Upper lobe of left lung (tissue), 6 donors: ENCODE results near the gene SERPINB1. TPM values are rescaled to one million over a fixed set of nuclear protein-coding genes. Genes with fewer than 3 reads are reported as not detected.
"Not testable (repeated sequence)": the region's sequence is repeated elsewhere in the genome, so short reads cannot be mapped to it uniquely, and the experiment has no call there.

Source experiments
- ATAC-seq, 2 donors: fragments of 200-7000 bp; cut with Tn5 transposase; one replicate each; pipeline ENCODE4 v1.9.1; 2022; ENCODE audit warnings: mild to moderate bottlenecking in 2 of 2, moderate library complexity in 2 of 2; ENCODE audit not compliant: low FRiP score in 2 of 2
- DNase-seq, 2 donors: peaks; one replicate each; pipeline ENCODE4 v3.0.0-alpha.2; 2019 to 2020
- H3K27ac ChIP-seq, 4 donors: fragments of 200-600 bp; sonication (generic); one replicate each; pipeline ENCODE4 v1.5.1; 2016 to 2019
- H3K27me3 ChIP-seq, 4 donors: fragments of 200-600 bp; sonication (generic); one replicate each; pipeline ENCODE4 v1.5.1; 2017 to 2019
- H3K36me3 ChIP-seq, 4 donors: fragments of 200-600 bp; sonication (generic); one replicate each; pipeline ENCODE4 v1.5.1; 2016 to 2019
- H3K4me1 ChIP-seq, 4 donors: fragments of 200-600 bp; sonication (generic); one replicate each; pipeline ENCODE4 v1.5.1; 2018 to 2019
- H3K4me3 ChIP-seq, 4 donors: fragments of 200-600 bp; sonication (generic); one replicate each; pipeline ENCODE4 v1.5.1; 2017 to 2019; ENCODE audit warnings: mild to moderate bottlenecking in 2 of 4, moderate library complexity in 1 of 4
- H3K9me3 ChIP-seq, 4 donors: fragments of 200-600 bp; sonication (generic); one replicate each; pipeline ENCODE4 v1.5.1; 2018 to 2019
- CTCF ChIP-seq, 6 experiments: fragments of 450-650 bp in 4 of 6; fragments of 200-600 bp in 2 of 6; sonication (generic) in 2 of 6; IDR thresholded peaks; one replicate each; pipeline ENCODE4 v1.5.1; 2016 to 2019; ENCODE audit warnings: antibody characterized with exemption in 6 of 6
- EP300 ChIP-seq, 4 donors: sonication (generic); formaldehyde crosslinking; IDR thresholded peaks; one replicate each; pipeline ENCODE4 v1.5.1; 2017; ENCODE audit warnings: antibody characterized with exemption in 4 of 4, control low read depth in 2 of 4
- POLR2A ChIP-seq, 4 donors: fragments of 450-650 bp; IDR thresholded peaks; one replicate each; pipeline ENCODE4 v1.5.1; 2016 to 2017; ENCODE audit warnings: antibody characterized with exemption in 4 of 4, mild to moderate bottlenecking in 2 of 4
- POLR2AphosphoS5 ChIP-seq, 2 donors: sonication (generic); formaldehyde crosslinking; IDR thresholded peaks; one replicate each; pipeline ENCODE4 v1.5.1; 2017; ENCODE audit warnings: antibody characterized with exemption in 2 of 2
- WGBS, 2 donors: methylation state at CpG; one replicate each; pipeline ENCODE4 v1.1.5; 2017 to 2018; 5-methylcytosine and 5-hydroxymethylcytosine counted together
- total RNA-seq, 6 donors: library from RNA; depleted of rRNA in 4 of 6; stranded (reverse); fragments of >200 nt in 4 of 6; gene quantifications; one replicate each; pipeline versions ENCODE4 v1.1.0 to v1.2.1, GENCODE V29; 2016 to 2021
- donor health status: DM: no; HTN: no; CAD: no; lungs with moderate emphysema.
- donor health status: DM: no; HTN: yes; CAD: no; lungs with severe emphysema.

Gene SERPINB1
- total RNA-seq, 6 donors from 2014 or later, result 56.6 to 184 (median 102) TPM

GRCh38 chr6:2861822-2862164 lies 20.1 kb upstream of the SERPINB1 start:
- DNase-seq (no peak), ATAC-seq (no peak)

GRCh38 chr6:2861060-2861821 lies 19.6 kb upstream of the SERPINB1 start:
- WGBS, 2 donors, result 65 to 67% methylated on average over 9 to 11 of the region's 12 CpGs
- H3K27ac ChIP-seq, result peak overlapping the region in 2 of 4 donors; percentile 43 to 52
- ATAC-seq, result no peak
- H3K9me3 ChIP-seq, result no peaks in the 10 kb centered on the region
- no peak for TF ChIP-seq POLR2AphosphoS5 (IDR thresholded peaks at IDR 0.05)
- no peak for TF ChIP-seq POLR2A (IDR thresholded peaks at IDR 0.05)
- no peak for TF ChIP-seq CTCF (IDR thresholded peaks at IDR 0.05)
- peaks cover 25 to 36% (median 33%) of the 10 kb centered on the region in 4 donors for H3K4me1 ChIP-seq
- no peak for DNase-seq
- H3K4me3 ChIP-seq, result no peak overlapping the region
- H3K36me3 ChIP-seq, result no peaks in the 10 kb centered on the region
- H3K27me3 ChIP-seq, result no peaks in the 10 kb centered on the region

More at GRCh38 chr6:2861822-2862164, 20.1 kb upstream of the SERPINB1 start:
- WGBS, 2 donors, result 38 to 64% methylated on average over 1 of the region's 1 CpG
- Histone ChIP-seq H3K4me3 (no peak overlapping the region), H3K27me3 (no peaks in the 10 kb centered on the region), H3K36me3 (no peaks in the 10 kb centered on the region), H3K4me1 (peaks cover 23 to 37% (median 30%) of the 10 kb centered on the region in 4 donors), H3K27ac (peak overlapping the region in 2 of 4 donors; percentile 43 to 52), H3K9me3 (no peaks in the 10 kb centered on the region)
- TF ChIP-seq POLR2A (IDR thresholded peaks at IDR 0.05) (no peak), CTCF (IDR thresholded peaks at IDR 0.05) (no peak), EP300 (IDR thresholded peaks at IDR 0.05) (no peak), POLR2AphosphoS5 (IDR thresholded peaks at IDR 0.05) (no peak)

GRCh38 chr6:2860706-2861059 lies 19.0 kb upstream of the SERPINB1 start:
- not testable (repeated sequence) for H3K4me3 ChIP-seq, H3K9me3 ChIP-seq, H3K27ac ChIP-seq, ATAC-seq, H3K36me3 ChIP-seq, DNase-seq, H3K27me3 ChIP-seq
- WGBS, 2 donors, result 94% methylated on average over 2 of the region's 2 CpGs; no CpG with 5 or more reads in 1 of the 2 donors
- H3K4me1 ChIP-seq, result peaks cover 25 to 35% (median 31%) of the 10 kb centered on the region in 4 donors

GRCh38 chr6:2859798-2860705 lies 18.4 kb upstream of the SERPINB1 start:
- peak in 1 of 2 donors; percentile 76 for DNase-seq
- peaks cover 32 to 38% (median 35%) of the 10 kb centered on the region in 4 donors for H3K4me1 ChIP-seq
- H3K27ac ChIP-seq, result peak overlapping the region; percentile 78 to 89 (median 84)
- not testable (repeated sequence) for H3K4me3 ChIP-seq, H3K9me3 ChIP-seq, H3K36me3 ChIP-seq, H3K27me3 ChIP-seq, ATAC-seq
- WGBS, 2 donors, result 95 to 96% methylated on average over 8 to 35 of the region's 42 CpGs

- Histone ChIP-seq H3K9me3 (no peaks in the 10 kb centered on the region), H3K4me1 (peaks cover 39 to 46% (median 42%) of the 10 kb centered on the region in 4 donors), H3K27me3 (no peaks in the 10 kb centered on the region), H3K4me3 (no peak overlapping the region), H3K27ac (peak overlapping the region; percentile 78 to 89 (median 84)), H3K36me3 (no peaks in the 10 kb centered on the region)
- ATAC-seq (no peak), DNase-seq (no peak)
- TF ChIP-seq POLR2A (IDR thresholded peaks at IDR 0.05) (no peak), POLR2AphosphoS5 (IDR thresholded peaks at IDR 0.05) (no peak), EP300 (IDR thresholded peaks at IDR 0.05) (no peak), CTCF (IDR thresholded peaks at IDR 0.05) (no peak)
- WGBS, 2 donors, result 65 to 79% methylated on average over 4 of the region's 4 CpGs
These were observed 17.6 kb upstream of the SERPINB1 start for GRCh38 chr6:2859185-2859700.
